GM12874 (cell line): ENCODE measurements around the gene MCAM.

Experiments used
- TF ChIP-seq, protein P1 (sequence below): IDR thresholded peaks from 2 replicates; pipeline ENCODE4 v1.5.1; 2011; ENCODE audit warnings: low read depth, mild to moderate bottlenecking, control low read depth, low read length, moderate library complexity; ENCODE audit not compliant: insufficient read depth

The MCAM gene

DNA sequence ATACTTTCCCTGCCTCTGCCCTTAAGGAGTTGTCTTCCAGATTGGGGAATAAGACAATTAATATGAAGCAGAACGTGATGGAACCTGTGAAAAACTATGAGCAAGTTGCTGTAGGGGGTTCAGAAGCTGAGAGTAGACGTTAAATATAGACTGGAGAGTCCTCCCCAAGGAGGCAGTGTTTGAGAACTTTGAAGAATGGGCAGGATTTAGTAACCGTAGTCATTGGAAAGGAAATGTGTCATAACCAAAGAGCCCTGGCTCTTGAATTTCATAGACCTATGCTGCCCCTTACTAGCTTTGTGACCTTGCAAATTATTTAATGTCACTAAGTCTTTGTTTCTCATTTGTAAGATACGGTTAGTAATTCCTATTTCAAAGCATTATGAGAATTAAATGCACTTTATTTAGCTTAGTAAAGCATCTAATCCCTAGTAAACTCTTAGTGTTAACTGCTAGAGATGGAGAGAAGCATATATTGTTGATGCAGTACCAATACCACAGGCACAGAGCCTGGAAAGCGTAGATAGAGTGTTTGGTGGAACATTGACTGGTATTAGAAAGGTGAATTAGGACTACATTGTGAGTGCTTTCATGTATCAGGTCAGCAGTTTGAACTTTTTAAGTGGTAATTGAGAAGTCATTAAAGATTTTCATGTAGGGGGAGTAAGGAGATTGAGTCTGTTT lies 54.1 kb downstream of the MCAM start:
- TF ChIP-seq, protein P1, sequence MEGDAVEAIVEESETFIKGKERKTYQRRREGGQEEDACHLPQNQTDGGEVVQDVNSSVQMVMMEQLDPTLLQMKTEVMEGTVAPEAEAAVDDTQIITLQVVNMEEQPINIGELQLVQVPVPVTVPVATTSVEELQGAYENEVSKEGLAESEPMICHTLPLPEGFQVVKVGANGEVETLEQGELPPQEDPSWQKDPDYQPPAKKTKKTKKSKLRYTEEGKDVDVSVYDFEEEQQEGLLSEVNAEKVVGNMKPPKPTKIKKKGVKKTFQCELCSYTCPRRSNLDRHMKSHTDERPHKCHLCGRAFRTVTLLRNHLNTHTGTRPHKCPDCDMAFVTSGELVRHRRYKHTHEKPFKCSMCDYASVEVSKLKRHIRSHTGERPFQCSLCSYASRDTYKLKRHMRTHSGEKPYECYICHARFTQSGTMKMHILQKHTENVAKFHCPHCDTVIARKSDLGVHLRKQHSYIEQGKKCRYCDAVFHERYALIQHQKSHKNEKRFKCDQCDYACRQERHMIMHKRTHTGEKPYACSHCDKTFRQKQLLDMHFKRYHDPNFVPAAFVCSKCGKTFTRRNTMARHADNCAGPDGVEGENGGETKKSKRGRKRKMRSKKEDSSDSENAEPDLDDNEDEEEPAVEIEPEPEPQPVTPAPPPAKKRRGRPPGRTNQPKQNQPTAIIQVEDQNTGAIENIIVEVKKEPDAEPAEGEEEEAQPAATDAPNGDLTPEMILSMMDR = no peak

DNA sequence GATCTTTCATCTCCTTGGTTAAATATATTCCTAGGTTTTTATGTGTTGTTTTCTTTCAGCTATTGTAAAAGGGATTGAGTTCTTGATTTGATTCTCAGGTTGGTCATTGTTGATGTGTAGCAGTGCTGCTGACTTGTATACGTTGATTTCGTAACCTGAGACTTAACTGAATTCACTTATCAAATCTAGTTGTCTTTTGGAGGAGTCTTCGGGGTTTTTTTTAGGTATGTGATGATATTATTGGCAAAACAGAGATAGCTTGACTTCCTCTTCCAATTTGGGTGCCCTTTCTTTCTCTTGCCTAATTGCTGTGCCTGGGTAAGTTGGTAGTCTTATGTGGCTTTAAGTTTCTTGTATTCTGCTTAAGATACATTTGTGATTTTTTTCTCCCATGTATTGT lies 57.9 kb downstream of the MCAM start:
- TF ChIP-seq, protein P1 = no peak
